HPDE6-E6E7 (cell line): ENCODE results near the gene DNAAF8.
"Not testable (repeated sequence)": the region's sequence is repeated elsewhere in the genome, so short reads cannot be mapped to it uniquely, and the experiment has no call there.

Source experiments
- DNase-seq: peaks from one replicate; pipeline ENCODE4 v3.0.0; 2011; ENCODE audit warnings: missing footprints; ENCODE audit errors: extremely low spot score

Gene DNAAF8

DNA sequence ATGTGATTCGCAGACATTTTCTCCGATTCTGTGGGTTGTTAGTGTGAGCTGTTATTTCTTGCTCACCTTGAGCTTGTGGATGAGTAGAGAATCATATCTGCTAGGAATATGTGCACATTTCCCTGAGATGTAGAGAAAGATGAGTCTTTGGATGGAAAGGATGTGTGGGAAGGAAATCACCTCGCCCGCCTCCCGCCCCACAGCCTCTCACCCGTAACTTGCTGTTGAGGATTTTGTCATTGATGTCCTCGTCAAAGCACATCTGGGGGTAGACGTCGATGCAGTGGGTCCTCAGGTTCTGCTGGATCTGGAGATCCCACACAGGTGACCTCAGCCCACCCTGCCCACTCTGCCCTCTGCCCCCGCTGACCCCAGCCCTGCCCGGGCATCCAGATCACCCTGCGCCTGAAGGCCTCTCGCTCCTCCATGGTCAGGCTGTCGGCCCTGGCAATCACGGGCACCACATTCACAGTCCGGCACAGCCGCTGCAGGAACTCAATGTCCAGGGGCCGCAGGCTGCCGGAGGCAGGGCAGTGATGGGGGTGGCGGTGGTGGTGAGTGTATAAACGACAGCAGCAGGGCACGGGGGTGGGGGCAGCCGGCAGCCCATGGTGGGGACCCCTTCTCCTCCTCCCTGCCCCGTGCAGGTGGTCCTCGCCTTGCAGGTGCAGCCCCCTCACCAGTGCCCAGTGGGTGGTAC, 49.1 kb downstream of the DNAAF8 start:
- DNase-seq, result no peak

DNA sequence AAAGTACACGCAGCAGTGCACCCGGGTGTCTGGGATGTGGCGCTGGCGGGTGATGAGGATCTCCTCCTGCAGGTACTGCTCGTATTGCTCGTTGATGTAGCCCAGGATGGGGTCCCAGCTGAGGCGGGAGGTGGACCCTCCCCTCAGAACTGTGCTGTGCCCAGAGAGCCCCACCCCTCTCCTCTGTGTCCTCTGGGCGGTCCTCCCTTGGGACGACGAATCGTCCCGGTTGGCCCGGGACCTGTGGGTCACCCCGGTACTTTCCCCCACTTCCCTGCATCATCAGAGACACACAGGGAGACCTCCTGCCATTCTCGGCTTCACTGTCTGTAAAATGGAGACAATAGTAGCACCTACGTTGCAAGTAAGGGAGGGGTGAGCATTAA, 49.6 kb downstream of the DNAAF8 start:
- no peak for DNase-seq

DNA sequence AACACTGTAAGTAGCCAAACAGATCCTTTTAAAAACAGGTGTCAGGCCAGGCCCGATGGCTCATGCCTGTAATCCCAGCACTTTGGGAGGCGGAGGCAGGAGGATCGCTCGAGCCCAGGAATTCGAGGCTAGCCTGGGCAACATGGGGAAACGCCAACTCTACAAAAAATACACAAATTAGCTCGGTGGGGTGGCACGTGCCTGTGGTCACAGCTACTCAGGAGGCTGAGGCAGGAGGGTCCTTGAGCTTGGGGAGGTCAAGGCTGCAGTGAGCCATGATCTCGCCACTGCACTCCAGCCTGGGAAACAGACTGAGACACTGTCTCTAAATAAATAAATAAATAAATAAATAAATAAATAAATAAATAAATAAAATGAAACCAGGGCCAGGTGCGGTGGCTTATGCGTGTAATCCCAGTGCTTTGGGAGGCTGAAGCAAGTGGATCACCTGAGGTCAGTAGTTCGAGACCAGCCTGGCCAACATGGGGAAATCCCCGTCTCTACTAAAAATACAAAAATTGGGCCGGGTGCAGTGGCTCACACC, 50.2 kb downstream of the DNAAF8 start:
- not testable (repeated sequence) for DNase-seq

DNA sequence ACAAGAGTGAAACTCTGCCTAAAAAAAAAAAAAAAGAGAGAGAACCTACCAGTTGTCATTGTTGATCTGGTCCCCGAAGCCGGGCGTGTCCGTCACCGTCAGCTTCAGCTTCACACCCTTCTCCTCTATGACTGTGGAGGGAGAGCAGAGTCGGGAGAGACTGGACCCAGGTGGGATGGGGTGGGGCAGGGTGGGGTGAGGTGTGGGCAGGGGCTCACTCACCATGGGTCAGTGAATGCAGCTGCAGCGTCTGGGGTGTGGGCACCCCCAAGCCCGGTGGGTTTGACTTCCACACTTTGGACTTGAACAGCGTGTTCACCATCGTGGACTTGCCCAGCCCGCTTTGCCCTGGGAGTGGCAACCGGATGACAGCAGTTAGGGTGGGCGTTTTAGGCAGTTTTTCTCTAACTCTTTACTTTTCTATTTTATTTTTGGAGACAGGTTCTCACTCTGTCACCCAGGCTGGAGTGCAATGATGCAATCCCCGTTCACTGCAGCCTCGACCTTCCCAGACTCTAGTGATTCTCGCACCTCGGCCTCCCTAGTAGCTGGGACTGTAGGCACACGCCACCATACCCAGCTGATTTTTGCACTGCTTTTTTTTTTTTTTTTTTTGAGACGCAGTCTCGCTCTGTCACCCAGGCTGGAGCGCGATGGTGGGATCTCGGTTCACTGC, 51.6 kb downstream of the DNAAF8 start:
- no peak for DNase-seq

DNA sequence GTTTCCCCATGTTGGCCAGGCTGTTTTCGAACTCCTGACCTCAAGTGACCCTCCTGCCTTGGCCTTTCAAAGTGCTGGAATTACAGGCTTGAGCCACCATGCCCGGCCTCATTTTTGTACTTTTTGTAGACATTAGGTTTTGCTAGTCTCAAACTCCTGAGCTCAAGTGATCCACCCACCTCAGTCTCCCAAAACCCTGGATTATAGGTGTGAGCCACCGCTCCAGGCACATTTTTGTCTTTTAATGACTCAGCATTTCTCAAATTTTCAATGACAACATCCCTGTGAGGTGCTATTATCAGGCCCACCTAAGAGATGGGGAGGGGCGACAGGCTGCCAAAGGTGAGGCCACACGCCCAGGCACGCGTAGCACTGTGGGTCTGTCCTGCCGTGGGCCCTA, 52.7 kb downstream of the DNAAF8 start:
- no peak for DNase-seq

DNA sequence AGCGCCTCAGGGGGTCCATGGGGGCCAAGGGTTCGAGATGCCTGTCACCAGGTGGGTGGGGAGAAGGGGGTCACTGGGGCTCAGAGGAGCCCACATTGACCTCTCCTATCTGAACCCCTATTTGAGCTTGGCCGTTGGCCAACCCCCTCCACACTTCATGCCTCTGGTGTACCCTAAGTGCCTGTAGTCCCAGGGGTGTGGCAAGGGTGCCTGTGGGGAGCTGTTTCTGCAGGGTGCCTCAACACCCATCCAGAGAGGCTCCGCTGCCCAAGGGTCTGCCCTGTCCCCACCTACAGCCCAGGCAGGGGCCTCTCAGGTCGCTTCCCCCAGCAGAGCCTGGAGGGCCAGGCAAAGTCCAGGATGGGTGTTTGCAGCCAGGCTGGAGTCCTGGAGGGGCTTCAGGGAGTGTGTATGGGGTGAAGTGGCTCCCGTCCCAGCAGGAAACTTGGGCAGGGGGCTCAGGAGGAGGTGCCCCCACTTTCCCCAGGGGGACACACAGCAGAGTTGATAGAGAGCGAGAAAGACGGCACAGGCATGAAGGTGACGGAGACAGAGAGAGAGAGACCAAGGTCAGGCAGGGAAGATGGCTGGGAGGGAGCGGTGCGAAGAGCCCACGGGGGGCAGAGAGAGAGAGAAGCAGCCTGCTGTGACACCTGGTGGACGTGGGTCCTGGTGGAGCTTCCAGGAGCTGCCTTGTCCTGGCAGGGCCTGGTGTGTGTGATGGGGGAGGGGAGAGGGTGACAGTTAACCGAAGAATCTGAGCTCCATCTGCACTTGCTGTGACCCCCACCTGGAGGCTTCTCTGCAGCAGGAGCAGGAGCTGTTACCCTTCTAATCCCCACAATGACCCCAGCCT, 53.5 kb downstream of the DNAAF8 start, which contains the start of gene SEPTIN12:
Gene SEPTIN12, minus strand, starts transcription at position 719 of the 856 bp plus-strand sequence. Its CDS starts 700 bp downstream, at position 19.
- DNase-seq, result no peak

DNA sequence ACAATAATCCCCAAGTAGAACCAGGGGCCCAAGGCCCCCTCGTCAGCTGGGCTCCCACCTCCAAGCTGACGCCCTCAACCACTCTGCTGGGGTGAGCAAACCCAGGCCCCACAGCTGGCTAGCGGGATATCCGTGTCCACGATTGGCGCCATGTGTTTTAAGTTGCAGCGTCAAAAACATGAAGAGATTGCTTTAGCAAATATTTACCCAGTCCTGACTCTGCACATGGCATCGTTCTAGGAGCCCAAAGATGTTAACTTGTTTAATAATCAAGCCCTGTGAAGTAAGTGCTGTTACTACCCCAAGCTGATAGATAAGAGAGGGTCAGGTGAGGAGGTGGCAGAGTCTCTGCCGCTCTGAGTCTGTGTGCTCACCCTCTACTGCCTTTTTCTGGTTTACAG, 54.2 kb downstream of the DNAAF8 start:
- no peak for DNase-seq

DNA sequence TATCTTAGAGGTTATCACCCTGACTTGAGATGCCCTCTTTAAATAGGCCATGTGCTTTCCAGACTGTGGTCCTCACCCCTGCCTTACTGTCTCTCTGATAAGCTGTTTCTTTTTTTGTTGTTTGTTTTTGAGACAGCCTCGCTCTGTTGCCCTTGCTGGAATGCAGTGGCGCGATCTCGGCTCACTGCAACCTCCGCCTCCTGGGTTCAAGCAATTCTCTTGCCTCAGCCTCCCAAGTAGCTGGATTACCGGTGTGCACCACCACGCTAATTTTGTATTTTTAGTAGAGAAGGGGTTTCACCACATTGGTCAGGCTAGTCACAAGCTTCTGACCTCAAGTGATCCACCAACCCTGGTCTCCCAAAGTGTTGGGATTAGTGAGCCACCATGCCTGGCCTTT, 54.6 kb downstream of the DNAAF8 start:
- DNase-seq, result no peak

DNA sequence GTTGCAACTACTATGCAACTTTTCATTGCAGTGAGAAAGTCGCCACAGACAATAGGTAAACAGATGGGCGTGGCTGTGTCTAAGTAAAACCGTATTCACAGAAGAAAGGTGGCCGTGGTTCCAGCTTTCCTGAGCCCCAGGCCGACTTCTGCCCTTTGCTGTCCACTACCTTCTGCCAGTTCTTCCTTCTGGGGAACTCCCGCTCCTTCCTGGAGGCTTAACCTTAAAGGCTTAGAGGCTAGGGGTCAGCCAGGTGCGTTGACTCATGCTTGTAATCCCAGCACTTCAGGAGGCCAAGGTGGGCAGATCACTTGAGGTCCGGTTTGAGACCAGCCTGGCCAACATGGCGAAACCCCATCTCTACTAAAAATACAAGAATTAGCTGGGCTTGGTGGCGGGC, 55.9 kb downstream of the DNAAF8 start:
- DNase-seq, result no peak

DNA sequence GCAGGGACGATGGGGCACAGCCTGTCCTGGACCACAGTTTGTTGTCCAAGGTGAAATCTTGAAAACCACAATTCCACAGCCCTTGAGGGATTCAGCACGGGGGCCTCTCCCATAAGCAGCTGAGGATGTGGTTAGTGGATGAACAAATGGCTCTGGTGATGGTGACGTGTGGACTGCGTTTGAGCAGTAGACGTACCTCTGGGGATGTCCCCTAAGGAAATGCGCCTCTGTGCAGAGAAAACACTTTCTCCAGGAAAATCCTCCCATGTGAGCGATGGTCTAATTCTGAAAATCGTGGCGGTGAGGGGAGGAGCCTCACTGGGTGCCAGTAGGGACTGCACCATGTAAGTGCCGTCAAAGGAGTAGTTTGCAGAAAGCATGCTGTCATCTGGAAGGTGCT, 56.5 kb downstream of the DNAAF8 start:
- DNase-seq, result no peak

DNA sequence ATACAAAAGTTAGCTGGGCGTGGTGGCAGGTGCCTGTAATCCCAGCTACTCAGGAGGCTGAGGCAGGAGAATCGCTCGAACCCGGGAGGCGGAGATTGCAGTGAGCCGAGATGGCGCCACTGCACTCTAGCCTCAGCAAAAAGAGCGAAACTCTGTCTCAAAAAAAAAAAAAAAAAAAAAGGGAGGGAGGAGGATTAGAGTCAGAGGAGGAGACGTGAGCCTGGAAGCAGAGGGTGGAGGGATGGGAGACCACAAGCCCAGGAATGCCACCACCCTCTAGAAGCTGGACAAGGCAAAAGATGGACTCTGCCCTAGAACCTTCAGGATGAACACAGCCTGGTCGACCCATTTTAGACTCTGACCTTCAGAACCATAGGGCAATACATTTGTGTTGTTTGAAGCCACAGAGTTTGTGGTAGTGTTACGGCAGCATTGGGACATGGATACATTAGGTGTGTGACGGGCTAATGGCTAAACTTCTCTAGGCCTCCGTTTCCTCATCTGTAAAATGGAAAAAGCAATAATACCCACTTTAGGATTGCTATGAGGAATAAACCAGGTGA, 58.7 kb downstream of the DNAAF8 start:
- no peak for DNase-seq

DNA sequence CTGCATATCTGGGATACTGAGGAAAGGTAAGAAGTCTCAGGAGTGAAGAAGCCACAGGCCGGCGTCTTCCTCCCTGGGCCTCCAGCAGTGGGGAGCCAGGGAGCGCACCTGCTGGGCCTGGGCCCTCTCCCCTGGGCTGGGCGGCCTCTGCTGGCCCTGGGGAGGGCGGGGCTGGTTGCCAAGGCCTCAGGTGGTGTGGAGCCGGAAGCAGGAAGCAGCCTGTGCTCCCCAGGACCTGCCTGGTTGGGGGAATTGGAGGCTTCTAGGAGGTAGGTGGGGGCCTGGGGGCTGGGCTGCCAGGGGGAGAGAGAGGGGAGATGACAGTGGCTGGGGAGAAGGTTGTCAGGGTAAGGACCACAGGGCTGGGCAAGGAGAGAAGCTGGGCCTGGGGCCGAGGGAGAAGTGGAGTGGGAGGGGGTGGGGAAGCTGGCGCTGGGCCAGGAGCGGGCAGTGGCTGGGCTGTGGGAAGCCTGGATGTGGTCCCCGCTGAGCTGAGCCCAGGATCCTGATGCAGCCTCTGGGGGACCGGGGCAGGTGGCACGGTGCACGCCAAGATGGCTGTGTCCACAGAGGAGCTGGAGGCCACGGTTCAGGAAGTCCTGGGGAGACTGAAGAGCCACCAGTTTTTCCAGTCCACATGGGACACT, 61.0 kb downstream of the DNAAF8 start, which contains the start of gene SMIM22:
Gene SMIM22, plus strand, starts transcription at position 189 of the 647 bp plus-strand sequence. Its CDS starts 366 bp downstream, at position 555.
- no peak for DNase-seq

DNA sequence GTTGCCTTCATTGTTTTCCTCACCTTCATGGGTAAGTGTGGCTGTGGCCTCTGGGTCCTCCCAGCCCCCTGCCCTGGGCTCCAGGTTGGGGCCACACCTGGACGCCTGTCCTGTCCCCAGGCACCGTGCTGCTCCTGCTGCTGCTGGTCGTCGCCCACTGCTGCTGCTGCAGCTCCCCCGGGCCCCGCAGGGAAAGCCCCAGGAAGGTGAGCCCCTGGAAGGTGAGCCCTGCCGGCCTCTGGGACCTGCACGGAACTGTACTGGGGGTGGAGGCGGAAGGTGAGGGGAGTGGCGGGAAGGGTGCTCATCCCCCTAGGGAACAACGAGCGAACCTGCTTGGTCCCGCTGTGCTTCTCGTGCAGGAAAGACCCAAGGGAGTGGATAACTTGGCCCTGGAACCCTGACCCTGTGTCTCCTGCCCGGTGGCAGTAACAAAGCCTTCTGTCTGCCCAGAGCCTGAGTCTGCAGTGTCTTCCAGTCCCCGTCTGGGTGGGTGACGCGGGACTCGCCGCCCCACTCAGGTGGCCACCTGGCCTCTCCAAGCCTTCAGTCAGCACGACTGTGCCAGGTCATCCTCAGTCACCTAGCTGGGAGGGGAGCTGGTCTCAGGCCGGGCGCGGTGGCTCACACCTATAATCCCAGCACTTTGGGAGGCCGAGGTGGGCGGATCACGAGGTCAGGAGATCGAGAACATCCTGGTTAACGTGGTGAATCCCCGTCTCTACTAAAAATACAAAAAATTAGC, 61.7 kb downstream of the DNAAF8 start:
- DNase-seq, result no peak

DNA sequence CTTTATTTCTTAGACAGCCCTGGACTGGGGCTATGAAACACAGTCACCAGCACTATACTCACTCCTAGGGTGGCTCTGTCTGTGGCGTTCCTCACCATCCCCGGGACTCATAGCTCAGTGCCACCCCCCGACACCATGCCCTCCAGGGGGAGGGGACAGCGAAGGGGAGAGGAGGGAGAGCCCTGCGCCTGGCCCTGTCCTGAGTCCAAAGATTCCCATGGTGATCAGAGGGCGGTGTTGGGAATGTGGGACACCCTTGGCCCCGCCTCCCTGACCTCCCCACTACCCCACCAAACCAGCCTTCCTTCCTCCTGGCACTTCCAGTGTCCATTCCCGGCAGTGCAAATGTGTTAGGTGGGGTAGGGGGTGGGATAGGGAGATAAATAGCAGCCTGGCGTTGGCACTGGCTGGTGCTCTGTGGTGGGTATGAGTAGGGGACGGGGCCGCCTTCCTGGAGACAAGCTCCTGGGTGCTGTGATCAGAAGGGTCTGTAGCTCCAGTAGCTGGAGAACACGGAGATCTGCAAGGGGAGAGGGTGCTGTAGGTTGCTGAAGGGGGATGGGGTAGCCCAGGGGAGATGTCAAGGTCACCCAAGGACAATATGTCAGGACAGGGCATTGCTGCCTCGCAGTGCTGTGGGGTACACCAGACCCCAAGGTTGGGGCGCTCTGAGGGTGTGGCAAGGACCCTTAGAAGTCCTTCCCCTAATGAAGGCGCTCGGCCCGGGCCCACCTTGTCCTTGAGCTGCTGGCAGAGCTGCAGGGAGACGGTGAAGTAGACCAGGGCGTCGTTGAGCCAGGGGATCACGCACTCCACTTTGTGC, 62.9 kb downstream of the DNAAF8 start:
- DNase-seq, result no peak

DNA sequence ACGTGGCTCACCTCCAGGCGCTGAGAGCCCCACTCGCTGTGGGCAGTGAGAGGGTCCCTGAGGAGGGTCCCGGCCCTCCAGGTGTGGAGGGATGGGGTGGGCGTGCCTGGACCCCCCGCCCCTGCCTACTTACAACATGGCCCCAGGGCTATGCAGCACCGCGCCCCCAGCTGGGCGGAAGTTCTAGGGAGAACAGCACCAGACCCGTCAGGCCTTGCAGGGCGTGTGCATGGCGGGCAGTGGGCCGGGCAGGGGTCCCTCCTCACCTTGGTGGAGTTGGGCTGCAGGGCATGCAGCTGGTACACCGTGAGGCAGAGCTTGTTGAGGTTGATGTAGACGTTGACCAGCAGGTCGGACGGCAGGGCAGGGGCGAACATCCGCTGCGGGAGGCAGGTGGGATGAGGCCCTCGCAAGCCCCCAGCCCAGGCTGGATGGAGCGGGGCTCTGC, 63.5 kb downstream of the DNAAF8 start:
- DNase-seq, result no peak

DNA sequence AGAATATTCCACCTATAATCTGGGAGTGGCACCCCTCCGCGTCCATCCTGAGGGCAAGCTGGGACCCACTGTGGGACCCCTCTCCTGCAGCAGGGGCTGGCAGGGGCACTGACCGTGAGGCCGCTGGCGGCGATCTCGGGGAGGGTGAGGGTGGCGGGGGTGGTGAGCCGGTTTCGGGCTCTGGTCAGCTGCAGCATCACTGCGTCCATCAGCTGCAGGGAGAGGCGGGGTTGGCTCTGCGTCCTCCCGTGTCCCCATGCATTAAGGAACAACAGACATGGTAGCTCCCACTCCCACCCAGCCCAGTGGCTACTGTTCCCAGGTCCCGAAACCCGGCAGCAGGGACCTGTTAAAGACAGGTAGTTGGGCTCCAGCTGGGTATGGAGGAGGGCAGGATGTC, 64.1 kb downstream of the DNAAF8 start:
- DNase-seq, result no peak
